GM15510 (cell line): Measurements from ENCODE around the gene PLEKHM2.

ENCODE experiments used
- POLR2A ChIP-seq: IDR thresholded peaks from 3 replicates; pipeline ENCODE4 v1.6.1; 2011; ENCODE audit warnings: borderline replicate concordance; ENCODE audit not compliant: insufficient read length; ENCODE audit errors: extremely low read depth

The PLEKHM2 gene

DNA sequence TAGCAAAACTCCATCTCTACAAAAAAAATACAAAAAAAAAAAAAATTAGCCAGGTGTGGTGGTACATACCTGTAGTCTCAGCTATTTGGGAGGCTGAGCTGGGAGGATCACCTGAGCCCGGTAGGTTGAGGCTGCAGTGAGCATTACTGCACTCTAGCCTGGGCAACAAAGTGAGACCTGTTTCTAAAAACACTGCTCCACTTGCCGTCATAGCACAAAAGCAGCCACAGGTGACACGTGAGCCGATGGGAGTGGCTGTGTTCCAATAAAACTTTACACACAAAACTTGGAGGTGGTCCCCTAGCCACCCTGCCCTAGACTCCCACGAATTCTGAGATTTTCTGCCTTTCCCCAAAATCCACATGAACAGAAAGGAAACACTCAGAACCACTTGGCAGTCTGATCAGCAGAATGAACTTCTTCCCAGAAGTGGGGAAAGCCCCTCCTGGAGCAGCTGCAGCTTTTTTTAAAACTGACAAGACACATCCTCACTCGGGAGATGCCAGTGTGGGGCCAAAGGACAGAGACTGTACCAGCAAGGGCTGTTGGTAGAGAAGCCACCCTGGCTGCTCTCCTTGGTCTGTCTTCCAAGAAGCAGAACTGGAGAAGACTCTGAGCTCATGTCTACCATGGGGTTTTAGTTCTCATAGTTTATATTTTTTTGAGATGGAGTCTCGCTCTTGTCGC lies 23.3 kb downstream of the PLEKHM2 start:
- no peak for TF ChIP-seq POLR2A

DNA sequence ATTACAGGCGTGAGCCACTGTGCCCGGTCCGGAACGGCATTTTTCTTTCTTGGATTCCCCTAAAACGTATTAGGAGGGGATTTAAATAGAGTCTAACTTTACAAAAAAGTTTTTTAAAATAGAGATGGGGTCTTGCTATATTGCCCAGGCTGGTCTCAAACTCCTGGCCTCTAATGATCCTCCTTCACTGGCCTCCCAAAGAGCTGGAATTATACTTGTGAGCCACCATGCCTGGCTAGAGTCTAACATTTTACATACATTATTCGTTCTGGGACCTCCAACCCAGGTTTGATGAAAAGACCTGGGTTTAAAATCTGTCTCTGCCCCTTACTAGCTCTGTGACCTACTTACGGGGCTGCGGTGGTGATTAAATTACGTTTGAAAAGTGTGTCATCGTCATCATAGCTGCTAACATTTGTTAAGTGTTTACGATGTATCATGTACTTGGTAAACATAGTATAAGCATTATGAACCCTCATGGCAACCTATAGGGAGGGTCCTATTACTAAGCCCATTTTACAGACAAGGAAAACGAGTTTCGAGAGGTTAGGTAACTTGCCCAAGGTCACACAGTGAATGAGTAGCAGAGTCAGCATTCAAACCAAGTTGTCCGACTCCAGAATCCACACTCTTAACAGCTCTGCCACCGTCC lies 24.5 kb downstream of the PLEKHM2 start:
- TF ChIP-seq POLR2A = no peak

DNA sequence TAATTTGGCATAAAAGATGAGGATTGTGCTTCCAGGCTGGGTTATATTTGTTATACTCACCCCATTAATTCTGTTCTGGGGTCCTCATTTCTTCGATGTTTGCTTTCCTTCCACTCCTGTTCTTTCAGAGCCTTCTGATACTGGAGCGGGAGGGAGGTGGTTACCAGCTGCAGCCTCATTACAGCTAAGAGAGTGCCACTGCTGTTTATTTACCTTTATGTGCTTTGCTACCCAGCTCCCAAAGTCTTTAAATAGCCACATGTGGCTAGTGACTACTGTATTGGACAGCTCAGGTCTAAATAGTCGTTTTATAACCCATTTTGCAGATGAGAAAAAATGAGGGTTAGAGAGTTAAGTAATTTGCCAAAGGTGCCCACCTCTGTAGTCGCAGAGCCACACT lies 25.1 kb downstream of the PLEKHM2 start:
- TF ChIP-seq POLR2A = no peak

DNA sequence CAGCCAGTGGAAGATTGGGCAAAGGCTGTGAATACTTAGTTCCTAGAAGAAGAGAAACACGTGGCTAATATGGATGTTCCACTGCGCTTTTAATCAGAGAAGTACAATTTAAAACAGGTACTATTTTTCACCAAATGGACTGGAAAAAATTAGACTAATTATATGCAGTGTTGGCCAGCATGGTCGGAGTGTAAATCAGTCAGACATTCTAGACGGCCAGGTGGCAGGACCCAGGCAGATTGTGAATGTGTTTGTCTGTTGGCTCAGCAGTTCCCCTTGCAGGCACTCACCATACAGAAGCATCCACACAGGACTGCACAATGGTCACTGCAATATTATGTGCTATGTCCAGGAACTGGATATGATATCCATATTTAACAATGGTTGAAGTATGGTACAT lies 28.0 kb downstream of the PLEKHM2 start:
- TF ChIP-seq POLR2A = no peak

DNA sequence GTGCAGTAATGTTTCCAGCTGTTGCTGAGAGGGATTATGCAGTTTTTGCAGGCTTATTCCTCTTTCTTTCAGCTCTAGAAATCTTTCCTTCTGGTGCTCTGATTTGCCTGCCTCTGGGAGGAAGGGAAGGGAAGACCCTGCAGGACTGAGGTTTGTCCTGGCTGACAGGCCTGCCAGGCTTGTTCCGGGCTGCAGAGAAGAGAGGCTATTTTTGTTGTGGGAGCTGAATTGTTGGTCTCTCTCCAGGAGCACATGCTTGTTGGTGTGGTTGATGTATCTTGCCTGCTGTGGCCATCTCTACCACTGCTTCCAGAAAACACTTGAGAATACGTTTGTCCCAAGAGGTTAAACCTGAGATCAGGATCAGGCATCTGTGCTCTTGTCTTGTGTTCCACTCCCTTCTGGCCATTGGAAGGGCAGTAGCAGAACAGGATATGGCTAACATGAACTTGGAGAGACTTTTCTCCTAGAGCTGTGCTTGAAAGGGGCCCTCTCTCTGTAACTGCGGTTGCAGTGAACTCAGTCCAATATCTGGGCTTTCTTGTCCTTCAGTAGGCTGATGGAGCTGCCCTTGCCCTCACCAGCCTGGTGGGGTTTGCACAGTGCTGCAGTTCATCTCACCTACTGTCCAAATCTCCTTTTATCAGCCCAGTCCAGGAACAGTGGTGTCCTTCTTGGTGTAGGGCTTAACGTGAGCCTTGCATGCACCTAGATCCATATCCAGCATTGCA lies 30.5 kb downstream of the PLEKHM2 start:
- no peak for TF ChIP-seq POLR2A

DNA sequence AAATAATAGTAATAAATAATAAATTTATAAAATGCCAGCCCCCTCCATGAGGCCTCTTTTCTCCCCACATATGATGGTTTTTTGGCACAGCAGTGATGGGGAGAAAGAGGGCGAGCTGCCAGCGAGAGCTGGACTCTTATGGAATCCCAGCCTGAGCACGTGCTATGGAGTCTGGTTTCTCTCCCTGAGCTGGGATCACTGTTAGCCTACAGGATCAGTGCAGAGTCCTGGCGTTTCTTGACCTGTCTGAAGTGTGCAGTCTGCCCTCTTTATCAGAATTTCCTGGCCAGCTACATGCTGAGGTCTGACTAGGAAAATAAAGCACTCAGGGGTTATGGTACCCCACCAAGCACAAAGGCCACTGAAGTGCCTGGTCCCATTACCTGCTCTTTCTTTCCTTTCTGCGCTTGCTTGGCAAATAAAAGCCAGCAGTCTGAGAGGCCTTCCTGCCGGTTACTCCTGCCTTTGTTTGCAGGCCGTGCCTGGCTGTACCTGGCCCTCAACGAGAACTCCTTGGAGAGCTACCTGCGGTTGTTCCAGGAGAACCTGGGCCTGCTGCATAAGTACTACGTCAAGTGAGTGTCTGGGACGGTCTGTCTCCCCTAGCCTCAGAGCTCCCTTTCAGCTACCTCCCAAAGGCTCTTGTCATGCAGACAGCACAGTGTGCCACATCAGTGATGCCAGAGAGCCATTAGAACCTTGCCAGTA lies 33.5 kb downstream of the PLEKHM2 start:
- no peak for TF ChIP-seq POLR2A

DNA sequence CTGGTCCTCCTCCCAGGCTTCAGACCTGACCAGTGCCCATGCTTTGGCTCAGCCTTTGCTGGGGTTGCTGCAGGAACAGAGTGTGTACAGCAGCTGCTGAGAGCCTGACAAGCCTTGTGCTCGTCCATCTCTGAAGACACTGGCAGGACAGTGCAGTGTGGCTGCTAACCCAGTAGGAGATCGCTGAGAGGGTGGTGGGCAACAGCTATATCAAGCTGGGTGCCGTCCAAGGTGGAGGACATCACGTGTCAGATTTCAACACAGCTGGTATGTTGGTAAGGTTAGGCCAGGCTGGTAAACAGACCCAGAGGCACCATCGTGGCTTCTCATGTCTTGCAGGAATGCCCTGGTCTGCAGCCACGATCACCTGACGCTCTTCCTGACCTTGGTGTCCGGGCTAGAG lies 34.1 kb downstream of the PLEKHM2 start:
- no peak for TF ChIP-seq POLR2A

DNA sequence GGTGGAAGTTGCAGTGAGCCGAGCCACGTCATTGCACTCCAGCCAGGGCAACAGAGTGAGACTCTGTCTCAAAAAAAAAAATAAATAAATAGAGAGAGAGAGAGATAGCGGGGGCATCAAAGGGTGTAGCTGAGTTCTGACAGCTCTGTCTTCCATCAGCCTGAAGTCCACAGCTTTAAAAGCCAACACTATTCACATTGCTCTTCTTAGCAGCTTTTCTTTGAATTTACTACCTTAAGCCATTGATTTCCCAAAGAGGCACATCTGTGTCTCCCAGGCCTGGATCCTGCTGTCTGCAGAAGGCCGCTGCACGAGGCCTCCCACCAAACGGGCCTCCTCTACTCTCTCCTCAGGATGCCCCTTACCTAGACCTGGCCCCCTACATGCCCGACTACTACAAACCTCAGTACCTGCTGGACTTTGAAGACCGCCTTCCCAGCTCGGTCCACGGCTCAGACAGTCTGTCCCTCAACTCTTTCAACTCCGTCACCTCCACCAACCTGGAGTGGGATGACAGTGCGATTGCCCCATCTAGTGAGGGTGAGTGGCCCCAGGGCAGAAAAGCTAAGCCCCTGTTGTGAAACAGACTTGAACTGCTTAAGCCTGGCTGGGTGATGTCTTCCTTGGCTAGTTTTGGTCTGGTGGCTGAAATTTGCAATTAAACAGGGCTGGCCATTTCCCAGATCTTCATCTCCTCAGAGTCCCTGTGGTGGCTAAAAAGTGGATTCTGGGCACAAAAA lies 35.4 kb downstream of the PLEKHM2 start:
- TF ChIP-seq POLR2A = no peak

DNA sequence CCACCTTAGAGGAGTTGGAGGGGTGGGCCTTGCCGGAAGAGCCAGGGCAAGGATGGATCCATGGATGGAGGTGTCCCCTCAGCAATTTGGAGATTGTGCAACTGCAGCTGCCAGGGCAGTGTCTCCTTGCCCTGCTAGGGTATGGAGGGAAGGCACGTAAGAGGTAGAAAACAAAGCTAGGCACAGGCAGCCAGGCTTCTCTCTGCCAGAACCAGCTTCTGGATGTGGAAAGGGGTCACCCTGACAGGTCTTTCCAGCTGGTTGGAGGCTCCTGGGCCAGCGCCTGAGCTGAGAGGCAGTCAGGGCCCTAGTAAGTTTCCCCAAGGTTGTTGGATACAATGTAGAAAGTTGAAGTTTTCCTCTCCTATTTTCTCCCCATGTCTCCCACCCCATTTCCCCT lies 36.7 kb downstream of the PLEKHM2 start:
- no peak for TF ChIP-seq POLR2A

DNA sequence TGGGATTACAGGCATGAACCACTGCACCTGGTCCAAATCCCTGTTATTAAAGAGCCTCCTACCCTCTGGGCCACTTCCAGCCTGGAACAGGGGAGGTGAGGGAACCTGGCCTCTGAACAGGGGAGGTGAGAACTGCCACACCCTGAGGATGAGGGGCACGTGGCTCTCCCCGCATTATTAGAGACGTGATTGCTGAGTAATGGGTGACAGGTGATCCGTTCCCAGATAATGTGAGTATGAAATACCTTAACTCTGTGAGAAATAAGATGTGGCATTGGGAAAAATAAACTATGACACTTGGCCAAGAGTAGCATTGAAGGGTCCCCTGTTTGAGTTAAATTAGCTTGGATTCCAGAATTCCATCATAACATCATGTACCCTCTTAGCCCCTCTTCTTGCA lies 38.3 kb downstream of the PLEKHM2 start:
- no peak for TF ChIP-seq POLR2A

DNA sequence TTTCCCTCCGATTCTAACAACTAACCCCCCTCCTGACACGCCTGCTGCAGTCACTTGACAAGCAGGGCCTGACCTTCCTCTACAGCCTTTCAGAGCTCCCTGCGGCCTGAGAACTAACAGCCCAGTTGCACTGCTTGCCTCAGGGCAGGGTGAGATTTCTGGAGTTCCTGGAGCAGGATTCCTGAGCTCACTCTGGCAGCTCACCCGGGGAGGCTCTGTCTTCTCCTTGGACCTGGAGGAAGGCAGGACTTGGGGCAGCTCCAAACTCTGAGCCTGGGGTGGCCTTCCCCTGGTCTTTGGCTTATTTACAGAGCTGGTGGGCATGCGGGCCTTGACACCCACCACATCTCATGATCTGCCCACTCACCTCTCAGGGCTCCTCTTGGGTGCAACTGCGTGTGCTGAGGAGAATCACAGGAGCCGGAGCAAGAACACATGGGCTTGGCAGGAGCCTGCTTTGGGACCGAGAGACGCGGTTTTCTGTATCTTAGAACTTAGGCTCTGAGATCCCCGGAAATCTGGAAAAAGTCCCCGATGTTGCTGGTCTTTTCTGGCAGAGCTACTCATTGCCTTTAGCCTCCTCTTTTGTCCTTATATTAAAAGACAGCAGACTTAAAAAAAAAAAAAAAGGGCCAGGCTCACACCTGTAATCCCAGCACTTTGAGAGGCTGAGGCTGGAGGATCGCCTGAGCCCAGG lies 38.9 kb downstream of the PLEKHM2 start:
- no peak for TF ChIP-seq POLR2A

DNA sequence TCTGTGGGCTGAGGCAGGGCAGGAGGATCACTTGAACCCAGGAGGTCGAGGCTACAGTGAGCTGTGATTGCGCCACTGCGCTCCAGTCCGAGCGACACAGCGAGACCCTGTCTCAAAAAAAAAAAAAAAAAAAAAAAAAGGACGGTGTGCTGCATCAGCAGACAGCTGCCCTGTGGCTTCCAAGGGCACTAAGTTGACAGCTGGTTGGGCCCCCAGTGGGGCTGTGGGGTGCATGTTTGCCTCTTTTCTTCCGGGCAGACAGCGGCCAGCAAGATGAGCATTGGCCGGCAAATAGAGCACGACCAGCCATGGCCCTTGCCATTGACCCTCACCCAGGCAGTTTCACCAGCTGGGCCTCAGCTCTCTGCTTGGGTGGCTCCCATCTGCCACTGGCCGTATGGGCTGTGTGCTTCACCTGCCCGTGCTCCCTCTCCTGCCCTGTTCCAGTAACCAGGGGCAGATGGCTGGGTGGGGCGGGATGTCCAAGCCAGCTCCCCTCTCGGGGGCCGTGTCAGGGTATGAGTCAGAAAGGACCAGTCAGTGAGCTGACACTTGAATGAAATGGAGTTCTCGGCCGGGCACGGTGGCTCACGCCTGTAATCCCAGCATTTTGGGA lies 39.6 kb downstream of the PLEKHM2 start:
- TF ChIP-seq POLR2A = no peak

DNA sequence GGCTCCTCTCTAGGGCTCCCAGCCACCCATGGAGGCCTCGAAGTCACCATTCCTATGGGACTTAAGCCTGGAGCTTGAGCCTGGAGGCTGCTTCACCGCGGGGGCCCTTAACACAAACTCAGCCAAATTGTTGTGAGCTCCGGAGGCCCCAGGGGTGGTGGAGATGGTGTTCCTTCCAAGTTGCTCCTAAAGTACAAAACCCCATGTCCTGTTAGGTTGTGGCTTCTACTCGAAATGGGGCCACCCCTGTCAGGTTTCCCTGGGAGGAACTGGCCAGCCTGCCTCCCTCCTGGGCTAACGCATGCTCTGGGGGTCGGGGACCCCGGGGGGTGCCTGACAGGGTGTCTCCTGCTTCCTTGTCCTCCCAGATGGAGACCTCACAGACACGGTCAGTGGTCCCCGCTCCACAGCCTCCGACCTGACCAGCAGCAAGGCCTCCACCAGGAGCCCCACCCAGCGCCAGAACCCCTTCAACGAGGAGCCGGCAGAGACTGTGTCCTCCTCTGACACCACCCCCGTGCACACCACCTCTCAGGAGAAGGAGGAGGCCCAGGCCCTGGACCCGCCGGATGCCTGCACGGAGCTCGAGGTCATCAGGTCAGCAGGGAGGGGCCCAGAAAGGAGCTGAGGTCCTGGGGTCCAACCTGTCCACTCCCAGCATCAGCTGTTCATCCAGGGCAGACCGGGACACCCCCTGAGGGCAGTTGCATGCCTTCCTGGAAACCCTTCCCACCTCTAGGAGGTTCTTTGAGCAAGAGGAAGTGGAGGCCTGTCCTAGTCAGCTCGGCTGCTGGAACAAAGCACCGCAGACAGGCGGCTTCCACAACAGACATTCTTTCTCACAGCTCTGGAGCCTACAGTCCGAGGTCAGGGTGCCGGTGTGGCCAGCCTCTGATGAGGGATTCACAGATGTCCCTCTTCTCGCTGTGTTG lies 41.1 kb downstream of the PLEKHM2 start:
- TF ChIP-seq POLR2A = no peak

DNA sequence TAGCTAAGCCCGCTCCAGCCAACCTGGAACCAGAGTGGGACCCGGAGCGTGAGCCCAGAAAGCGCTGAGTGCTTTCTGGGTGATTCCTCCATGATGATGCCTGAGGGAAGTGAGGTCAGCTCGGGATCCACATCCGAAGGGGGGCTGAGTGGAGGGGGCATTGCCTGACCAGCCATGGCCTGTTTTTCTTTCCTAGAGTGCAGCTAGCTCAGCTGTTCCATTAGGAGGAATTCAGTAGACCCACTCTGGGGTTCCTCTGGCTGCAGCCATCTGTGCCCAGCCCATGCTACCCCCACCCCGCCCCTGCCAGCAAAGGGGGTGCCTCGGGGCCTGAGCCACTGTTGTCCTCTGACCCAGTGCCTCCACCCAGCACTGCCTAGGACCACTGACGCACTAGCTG lies 42.4 kb downstream of the PLEKHM2 start:
- no peak for TF ChIP-seq POLR2A
